GM08714 (cell line): ENCODE data around the gene MRC1.

Experiments used
- H3K4me3 ChIP-seq: fragments of 200-500 bp; sonication (Bioruptor generic); 2 replicates; pipeline ENCODE4 v1.5.1; 2014; ENCODE audit warnings: mild to moderate bottlenecking, low read length, inconsistent platforms
- ZNF274 ChIP-seq: IDR thresholded peaks from 2 replicates; pipeline ENCODE4 v1.6.1; 2012; ENCODE audit warnings: mild to moderate bottlenecking, low read depth, low read length

The MRC1 gene

DNA sequence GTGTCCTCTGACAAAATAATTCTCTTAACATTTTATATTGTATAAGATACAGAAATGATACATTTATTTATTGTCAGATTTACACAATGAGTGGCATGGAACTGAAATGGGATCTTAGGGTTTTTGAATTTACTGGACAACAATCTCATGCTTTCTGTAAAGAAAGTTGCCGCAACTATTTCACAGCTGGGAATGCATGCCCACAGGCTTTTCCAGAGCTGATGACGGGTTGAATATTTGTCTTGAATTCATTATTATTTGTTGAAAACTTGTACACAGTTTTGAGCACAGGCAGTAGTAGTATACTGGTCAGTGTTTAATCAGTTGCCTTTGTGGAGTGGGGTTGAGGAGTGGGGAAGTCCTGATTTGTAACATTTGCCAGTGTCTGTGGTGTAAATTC, 20.5 kb upstream of the MRC1 start:
- H3K4me3 ChIP-seq, result no peak overlapping the region

DNA sequence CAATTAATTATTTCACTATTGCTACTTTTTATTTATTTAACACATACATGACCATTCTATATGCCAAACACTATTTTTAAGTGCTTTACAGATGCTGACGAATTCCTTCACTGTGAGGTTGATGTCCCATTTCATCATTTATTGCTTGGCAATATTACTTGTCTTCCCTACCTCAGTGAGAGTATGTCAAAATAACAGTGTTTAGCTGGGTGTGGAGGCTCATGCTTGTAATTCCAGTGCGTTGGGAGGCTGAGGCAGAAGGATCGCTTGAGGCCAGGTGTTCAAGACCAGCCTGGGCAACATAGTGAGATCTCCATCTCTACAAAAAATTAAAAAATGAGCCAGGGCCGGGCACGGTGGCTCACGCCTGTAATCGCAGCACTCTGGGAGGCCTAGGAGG, 19.8 kb upstream of the MRC1 start:
- no peak overlapping the region for H3K4me3 ChIP-seq
- no peak for TF ChIP-seq ZNF274

More for the DNA sequence above, 20.5 kb upstream of the MRC1 start:
- TF ChIP-seq ZNF274, result no peak

DNA sequence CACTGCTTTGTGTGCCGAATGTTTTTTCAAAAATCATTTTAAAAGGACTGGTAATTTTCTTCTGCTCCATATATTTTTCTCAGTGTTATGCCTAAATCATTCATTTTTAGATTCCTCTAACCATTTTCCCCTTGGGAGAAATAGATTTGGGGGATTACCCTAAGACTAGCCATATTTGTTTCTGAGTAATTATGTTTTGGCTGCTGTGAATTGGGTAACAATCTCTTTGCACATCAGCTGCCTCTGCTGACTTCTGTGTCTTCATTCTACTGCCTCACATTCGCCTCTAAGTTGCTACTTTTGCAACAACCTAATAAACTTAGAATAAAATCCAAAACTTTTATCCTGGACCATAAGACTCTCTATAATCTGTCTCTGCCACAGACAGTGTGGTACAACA, 18.5 kb upstream of the MRC1 start:
- H3K4me3 ChIP-seq, result no peak overlapping the region
- TF ChIP-seq ZNF274, result no peak

DNA sequence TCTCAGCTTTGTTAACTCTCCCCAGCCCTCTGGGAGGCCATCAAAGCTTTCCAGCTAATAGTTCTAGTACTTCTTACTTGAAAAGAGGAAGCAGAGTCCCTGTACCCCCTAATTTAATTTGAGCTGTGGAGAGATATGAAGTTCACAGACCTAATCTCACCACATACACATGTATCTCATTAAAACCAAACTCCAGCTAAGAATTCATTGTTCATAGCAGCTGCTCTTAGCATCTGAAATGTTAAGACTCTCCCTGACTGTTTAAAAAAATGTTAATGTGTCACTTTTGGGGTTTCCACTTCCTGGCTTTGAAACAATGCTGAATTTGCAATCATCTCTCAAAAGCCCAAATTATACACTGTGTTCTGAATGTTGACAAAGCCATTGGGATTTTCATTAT, 16.2 kb upstream of the MRC1 start:
- no peak for TF ChIP-seq ZNF274
- H3K4me3 ChIP-seq, result no peak overlapping the region

DNA sequence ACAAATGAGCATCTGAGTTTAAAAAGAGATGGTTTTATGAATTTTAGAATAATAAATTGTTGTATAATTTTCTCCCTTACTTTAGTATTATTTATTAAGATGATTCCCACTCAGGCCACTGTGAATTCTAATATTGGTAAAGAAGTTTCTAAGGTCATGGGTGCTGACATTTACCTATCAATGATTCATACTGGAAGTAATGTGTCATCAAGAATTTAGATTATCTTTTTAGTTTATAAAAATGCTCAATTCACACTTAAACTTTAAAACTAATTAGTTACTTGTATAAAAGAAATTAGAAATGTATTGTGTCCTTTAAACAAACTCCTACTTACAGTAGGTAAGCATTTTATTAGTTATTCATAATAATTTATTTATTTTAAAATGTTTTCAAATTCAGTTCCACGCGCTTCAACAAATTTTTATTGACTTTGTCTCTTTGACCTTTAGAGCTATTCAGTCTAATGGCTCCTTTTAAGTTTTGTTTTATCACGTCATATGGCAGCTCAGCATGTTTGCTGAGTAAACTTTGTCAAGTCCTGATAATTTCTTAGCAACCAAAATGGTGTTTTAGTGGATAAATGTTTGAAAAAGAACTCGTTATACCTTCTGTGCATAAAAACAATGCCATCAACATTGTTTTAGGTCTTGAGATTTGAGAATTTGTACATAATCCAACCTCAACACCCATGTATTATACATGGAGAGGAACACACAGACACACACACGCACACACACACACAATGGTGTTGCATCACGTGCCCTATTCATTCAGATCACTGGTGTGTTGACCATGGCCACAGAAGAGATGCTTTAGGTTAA, 15.1 kb upstream of the MRC1 start:
- no peak overlapping the region for H3K4me3 ChIP-seq
- no peak for TF ChIP-seq ZNF274

DNA sequence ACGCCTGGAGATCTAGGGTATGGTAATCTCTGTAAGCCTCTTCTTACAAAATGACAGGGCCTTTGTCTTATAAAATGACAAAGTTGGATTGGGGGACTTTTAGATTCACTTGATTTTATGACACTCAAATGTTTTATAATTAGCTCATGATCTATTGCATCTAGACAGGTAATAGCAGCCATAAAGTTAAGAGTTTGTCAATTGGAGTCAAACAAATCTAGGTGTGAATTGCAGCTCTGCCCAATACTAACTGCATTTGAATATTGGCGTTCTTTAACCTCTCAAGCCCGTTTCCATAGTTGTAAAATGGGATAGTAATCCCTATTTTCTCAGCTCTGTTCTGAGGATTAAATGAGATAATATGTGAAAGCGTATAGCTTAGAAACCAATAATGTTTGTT, 14.1 kb upstream of the MRC1 start:
- no peak for TF ChIP-seq ZNF274
- no peak overlapping the region for H3K4me3 ChIP-seq

DNA sequence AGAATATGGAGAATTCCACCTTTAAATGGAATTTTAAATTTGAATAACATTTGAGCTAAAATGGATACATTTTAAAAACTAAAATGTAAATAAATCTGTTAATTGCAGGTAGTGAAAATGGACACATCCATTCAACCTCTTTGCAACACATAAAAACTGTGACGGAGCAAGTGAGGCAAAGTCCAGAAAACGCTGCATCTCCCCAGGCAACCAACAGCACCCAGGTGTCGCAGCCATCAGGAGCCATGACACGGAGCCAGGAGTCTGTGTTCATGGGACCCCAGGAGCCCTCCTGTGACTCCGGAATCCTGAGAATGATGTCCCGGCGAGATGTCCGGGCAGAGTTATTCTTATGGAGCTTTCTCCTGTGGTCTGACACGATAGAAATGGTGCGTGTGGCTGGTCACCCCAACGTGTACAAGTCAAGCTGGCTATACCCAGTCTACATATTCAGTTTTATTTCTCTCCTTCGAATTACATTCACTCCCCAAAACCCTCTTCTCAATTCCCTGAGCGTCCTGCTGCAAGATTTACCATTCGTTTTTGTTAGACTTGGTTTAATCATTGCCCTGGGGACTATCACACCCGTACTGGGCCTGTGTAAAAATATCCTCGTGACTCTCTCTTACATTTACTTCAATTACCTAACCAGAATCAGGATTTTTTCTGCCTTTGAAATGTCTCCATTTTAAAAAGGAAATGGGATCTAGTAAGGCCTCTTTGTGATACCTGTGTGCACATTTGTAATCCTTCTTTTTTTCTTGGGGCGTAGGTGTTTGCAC, 13.1 kb upstream of the MRC1 start:
- no peak for TF ChIP-seq ZNF274
- H3K4me3 ChIP-seq, result no peak overlapping the region

DNA sequence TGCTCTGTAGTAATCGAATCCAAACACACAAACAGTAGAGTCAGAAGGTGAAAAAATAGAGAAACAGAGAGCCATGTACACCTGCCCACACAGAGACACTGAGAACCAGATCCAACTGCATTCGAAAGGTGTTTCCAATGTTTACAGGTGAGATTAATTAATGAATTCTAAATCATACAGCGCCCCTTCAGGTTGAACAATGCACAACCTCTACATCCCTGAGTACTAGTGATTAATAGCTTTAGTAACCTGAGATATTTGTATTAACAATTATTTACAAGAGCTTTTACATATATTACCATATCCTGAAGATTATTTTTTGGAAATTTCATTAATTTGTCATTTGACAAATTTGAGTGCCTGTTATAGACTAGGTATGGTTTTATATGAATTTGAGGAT, 7.6 kb upstream of the MRC1 start:
- no peak overlapping the region for H3K4me3 ChIP-seq
- no peak for TF ChIP-seq ZNF274

DNA sequence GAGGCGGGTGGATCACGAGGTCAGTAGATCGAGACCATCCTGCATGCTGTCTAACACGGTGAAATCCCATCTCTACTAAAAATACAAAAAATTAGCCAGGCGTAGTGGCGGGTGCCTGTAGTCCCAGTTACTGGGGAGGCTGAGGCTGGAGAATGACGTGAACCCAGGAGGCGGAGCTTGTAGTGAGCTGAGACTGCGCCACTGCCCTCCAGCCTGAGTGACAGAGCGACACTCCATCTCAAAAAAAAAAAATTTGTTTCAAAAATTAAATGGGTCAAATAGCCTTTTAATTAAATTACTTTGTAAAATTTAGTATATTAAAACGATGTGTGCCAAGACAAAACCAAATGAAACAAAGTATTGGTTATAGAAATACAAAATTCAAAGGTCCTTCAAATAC, 6.8 kb upstream of the MRC1 start:
- H3K4me3 ChIP-seq, result no peak overlapping the region
- TF ChIP-seq ZNF274, result no peak

DNA sequence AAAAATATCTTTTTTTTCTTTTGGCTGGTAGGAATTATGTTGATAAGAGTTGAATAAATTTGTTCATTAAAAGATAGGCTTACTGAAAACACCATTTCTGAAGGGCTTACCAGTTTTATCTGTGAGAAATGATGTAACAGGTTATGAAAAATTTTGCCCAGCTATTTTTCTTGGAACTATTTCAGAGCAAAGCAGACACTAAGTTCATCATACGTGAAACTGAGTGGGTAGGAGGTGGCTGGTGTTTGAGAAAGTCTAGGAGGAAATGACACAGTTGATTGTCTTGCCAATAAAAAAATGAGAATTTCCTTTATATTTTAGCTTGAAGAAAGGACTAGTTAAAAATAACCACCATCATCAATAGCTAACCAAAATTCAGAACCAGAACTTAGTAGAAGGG, 6.2 kb upstream of the MRC1 start:
- no peak for TF ChIP-seq ZNF274

DNA sequence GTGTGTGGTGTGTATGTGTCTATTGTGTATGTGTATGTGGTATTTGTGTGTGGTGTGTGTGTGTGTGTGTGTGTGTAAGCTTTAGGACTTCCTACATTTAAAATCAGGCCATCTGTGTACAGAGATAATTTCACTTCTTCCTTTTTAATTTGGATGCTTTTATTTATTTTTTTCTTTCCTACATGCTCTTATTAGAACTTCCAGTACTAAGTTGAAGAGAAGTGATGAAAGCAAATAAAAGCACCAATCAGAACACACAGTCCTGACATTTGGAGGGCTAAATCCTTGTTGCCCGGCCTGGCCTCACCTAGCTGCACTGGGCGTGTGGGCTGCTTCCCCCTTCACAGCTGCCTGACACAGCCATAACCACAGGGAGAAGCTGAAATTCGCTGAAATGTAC, 3.8 kb upstream of the MRC1 start:
- H3K4me3 ChIP-seq, result no peak overlapping the region
- TF ChIP-seq ZNF274, result no peak

More for the DNA sequence above, 6.2 kb upstream of the MRC1 start:
- no peak overlapping the region for H3K4me3 ChIP-seq

DNA sequence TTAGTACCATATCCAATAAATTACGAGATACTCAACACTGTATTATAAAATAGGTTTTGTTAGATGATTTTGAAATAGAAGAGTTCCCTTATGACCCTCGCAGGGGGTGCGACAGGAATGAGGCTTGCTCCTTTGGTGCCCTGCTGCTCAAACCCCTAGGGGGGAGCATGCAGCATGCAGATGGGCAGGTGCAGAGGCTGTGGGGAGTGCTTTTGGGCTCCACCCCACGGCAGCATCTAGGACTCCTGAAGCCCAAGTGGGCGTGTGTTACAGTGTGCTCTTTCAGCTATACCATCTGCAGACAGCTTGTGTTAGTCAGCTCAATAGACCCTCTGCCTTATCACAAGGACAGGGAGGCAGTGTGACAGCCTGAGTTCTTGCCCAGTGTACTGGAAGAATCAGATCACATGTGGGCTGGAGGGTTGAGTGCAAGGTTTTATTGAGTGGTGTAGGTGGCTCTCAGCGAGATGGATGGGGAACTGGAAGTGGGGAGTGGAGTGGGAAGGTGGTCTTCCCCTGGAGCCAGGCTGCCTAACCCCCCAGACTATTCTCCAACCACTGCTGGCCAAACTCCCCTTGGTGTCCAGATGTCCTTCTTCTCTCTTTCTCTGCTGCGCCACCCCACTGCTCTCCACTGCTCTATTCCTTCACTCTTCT, 3.1 kb upstream of the MRC1 start:
- no peak overlapping the region for H3K4me3 ChIP-seq
- no peak for TF ChIP-seq ZNF274

DNA sequence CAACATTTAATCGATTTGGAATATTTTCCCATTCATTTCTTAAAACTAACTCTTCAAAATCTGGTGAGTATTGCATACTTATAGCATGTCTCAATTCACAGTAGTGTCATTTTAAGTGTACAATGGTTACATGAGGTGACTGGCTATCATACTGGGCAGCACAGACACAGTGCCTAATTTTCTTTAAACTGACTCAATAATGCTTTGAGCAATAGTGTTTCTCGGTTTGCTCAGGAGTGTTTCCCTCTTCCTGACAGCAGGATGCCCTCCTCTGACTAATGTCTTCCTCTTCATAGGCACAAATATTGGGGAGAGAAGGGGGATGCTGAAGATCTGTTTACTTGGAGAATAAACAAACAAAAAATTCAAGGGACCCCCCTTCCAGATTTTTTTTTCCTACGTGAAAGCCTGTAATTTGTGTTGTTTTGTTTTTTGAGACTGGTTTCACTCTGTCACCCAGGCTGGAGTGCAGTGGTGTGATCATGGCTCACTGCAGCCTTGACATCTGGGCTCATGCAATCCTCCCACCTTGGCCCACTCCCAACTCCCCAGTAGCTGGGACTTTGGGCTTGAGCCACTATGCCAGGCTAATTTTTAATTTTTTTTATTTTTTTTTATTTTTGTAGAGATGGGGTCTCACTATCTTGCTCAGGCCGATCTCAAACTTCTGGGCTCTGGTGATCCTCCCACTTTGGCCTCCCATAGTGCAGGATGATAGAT, 2.2 kb downstream of the MRC1 start:
- TF ChIP-seq ZNF274, result no peak
- H3K4me3 ChIP-seq, result no peak overlapping the region

DNA sequence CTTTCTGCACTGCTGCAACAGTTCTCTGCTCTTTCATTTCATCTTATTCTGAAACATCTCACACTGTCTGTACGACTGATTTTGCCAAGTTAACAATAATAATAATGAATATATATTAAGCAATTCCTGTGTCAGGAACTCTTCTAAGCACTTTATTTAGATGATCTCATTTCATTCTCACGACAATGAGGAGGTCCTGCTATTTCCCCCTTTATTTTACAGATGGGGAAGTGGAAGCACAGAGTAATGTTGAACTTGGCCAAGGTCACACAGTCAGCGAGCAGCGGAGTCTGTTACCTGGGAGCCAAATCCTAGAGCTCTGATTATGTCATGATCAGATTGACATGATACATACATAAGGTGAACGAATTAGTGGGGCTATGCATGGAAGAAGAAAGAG, 5.8 kb downstream of the MRC1 start:
- no peak for TF ChIP-seq ZNF274
- H3K4me3 ChIP-seq, result no peak overlapping the region

DNA sequence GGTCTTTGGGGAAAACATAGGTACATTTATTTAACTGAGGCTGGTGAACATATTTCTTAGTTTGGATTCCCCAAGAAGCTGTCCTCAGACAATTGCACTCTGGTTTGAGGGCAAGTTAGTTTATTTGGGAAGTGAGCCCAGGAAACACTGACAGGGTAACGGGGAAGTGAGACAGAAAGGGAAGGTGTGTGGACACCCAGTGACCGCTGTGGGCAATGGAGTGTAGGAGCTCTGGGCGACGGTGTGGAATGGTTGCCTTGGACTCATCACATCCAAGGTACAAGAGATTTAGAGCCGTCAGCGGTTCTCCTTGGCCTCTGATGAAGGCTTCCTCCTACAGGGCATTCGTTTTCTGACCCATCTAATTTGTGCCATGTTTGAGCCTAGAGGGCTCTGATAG, 7.1 kb downstream of the MRC1 start:
- H3K4me3 ChIP-seq, result no peak overlapping the region
- no peak for TF ChIP-seq ZNF274
